GM12891 (cell line): Measurements from ENCODE around the gene RIN3.

Experiments used
- PAX5 ChIP-seq: IDR thresholded peaks from 2 replicates; pipeline ENCODE4 v1.6.1; 2011; ENCODE audit warnings: low read length, moderate library complexity, mild to moderate bottlenecking; ENCODE audit not compliant: insufficient read depth, severe bottlenecking
- POLR2A ChIP-seq: IDR thresholded peaks from 2 replicates; pipeline ENCODE4 v1.6.1; 2011; ENCODE audit warnings: low read depth, low read length, control low read depth
- POLR2AphosphoS5 ChIP-seq: IDR thresholded peaks from 2 replicates; pipeline ENCODE4 v1.6.1; 2011; ENCODE audit warnings: low read depth, low read length, control low read depth
- POU2F2 ChIP-seq: IDR thresholded peaks from 2 replicates; pipeline ENCODE4 v1.6.1; 2011; ENCODE audit warnings: low read depth, mild to moderate bottlenecking, control low read depth, low read length, moderate library complexity
- SPI1 ChIP-seq: IDR thresholded peaks from 2 replicates; pipeline ENCODE4 v1.6.1; 2011; ENCODE audit warnings: low read depth, low read length, control low read depth
- TAF1 ChIP-seq: IDR thresholded peaks from 2 replicates; pipeline ENCODE4 v1.6.1; 2011; ENCODE audit warnings: low read depth, low read length, control low read depth

GRCh38 chr14:92653162-92653651, 139.6 kb downstream of the RIN3 start:
- TF ChIP-seq POLR2A, result no peak
- TF ChIP-seq PAX5, result no peak
- TF ChIP-seq POLR2AphosphoS5, result no peak
- no peak; the same call in 1 of the 2 replicates for TF ChIP-seq TAF1
- no peak for TF ChIP-seq SPI1
- no peak for TF ChIP-seq POU2F2
